Stimulated activated CD8-positive, alpha-beta memory T cell treated with anti-CD3 and anti-CD28 coated beads, Interleukin-15, amount 100 ng/mL, for 48 hours (primary cell): ENCODE data around the gene NSG1.

Experiments
- DNase-seq, 2 donors: peaks; one replicate each; pipeline ENCODE4 v3.0.0-alpha.2; 2020; ENCODE audit warnings: low read depth in 2 of 2

NSG1 gene

GRCh38 chr4:4386736-4387392 lies at the start of gene NSG1:
TSS of gene NSG1 (plus strand) at chr4:4387102. CDS start at chr4:4387630, 528 bp downstream.
- DNase-seq: no peak

GRCh38 chr4:4338210-4339001 lies 48.5 kb upstream of the NSG1 start:
- no peak for DNase-seq

- DNase-seq: no peak
Measured at GRCh38 chr4:4339504-4340085, 47.3 kb upstream of the NSG1 start.

- DNase-seq: no peak
Measured at GRCh38 chr4:4341861-4342650, 44.8 kb upstream of the NSG1 start.

GRCh38 chr4:4343038-4343437 lies 43.9 kb upstream of the NSG1 start:
- DNase-seq: no peak

GRCh38 chr4:4344915-4345527 lies 41.9 kb upstream of the NSG1 start:
- no peak for DNase-seq

- no peak for DNase-seq
Measured at GRCh38 chr4:4347585-4347984, 39.3 kb upstream of the NSG1 start.

- DNase-seq: peak in 1 of 2 donors; percentile 2
Measured at GRCh38 chr4:4348585-4348984, 38.3 kb upstream of the NSG1 start.

GRCh38 chr4:4349867-4350266 lies 37.0 kb upstream of the NSG1 start:
- no peak for DNase-seq

- no peak for DNase-seq
Measured at GRCh38 chr4:4350909-4351308, 36.0 kb upstream of the NSG1 start.

GRCh38 chr4:4355302-4355701 lies 31.6 kb upstream of the NSG1 start:
- DNase-seq: no peak

- no peak for DNase-seq
Measured at GRCh38 chr4:4356106-4357041, 30.5 kb upstream of the NSG1 start.

- no peak for DNase-seq
Measured at GRCh38 chr4:4358093-4358854, 28.6 kb upstream of the NSG1 start.

GRCh38 chr4:4361883-4362282 lies 25.0 kb upstream of the NSG1 start:
- DNase-seq: no peak

- no peak for DNase-seq
Measured at GRCh38 chr4:4362991-4363697, 23.8 kb upstream of the NSG1 start.

GRCh38 chr4:4364061-4364460 lies 22.8 kb upstream of the NSG1 start:
- no peak for DNase-seq

GRCh38 chr4:4364486-4365208 lies 22.3 kb upstream of the NSG1 start:
- DNase-seq: no peak

- DNase-seq: no peak
Measured at GRCh38 chr4:4368809-4369580, 17.9 kb upstream of the NSG1 start.
